B cell (primary cell): ENCODE measurements around the gene P2RX2. TPM values are rescaled to one million over a fixed set of nuclear protein-coding genes. Genes with fewer than 3 reads are reported as not detected.

Source experiments
- ATAC-seq: fragments of 200-7000 bp; cut with Tn5 transposase; one replicate; pipeline ENCODE4 v1.10.0; 2021; ENCODE audit warnings: low read depth, mild to moderate bottlenecking, moderate number of reproducible peaks, moderate library complexity
- CTCF ChIA-PET: fragments of 350-600 bp; sonication (Branson Sonifier 250); formaldehyde crosslinking; loops from one replicate; lab custom pipeline; 2021; ENCODE audit warnings: antibody characterized with exemption, inconsistent platforms; lab: Charles Lee
- POLR2A ChIA-PET: fragments of 350-600 bp; sonication (Branson Sonifier 250); formaldehyde crosslinking; loops from one replicate; lab custom pipeline; 2021; ENCODE audit warnings: antibody characterized with exemption; lab: Charles Lee
- DNase-seq: peaks from one replicate; pipeline ENCODE4 v3.0.0; 2013
- H2AFZ ChIP-seq: 2 replicates; pipeline ENCODE4 v1.6.1; 2012; ENCODE audit warnings: mild to moderate bottlenecking, low read depth, low read length; ENCODE audit not compliant: insufficient read depth, poor library complexity, severe bottlenecking
- H3K27ac ChIP-seq, 2 donors: 1 replicate in 1 of 2; 2 replicates in 1 of 2; pipeline ENCODE4 v1.5.1; 2012 to 2013; ENCODE audit warnings: low read length in 2 of 2, mild to moderate bottlenecking in 2 of 2, moderate library complexity in 1 of 2
- H3K27me3 ChIP-seq, 4 experiments: fragments of 200-600 bp in 1 of 4; sonication (generic) in 1 of 4; replicated peaks in 1 of 4; 1 replicate in 2 of 4; 2 replicates in 2 of 4; pipeline versions ENCODE4 v1.6.1 to v1.7.0; 2013 to 2016; ENCODE audit warnings: low read length in 3 of 4, mild to moderate bottlenecking in 2 of 4, mixed read lengths in 1 of 4, moderate library complexity in 1 of 4; ENCODE audit not compliant: insufficient read depth in 4 of 4, control insufficient read depth in 3 of 4; ENCODE audit errors: control extremely low read depth in 1 of 4
- H3K36me3 ChIP-seq, 2 experiments: replicated peaks in 1 of 2; 1 replicate in 1 of 2; 2 replicates in 1 of 2; pipeline versions ENCODE4 v1.6.1 to v1.7.1; 2013; ENCODE audit warnings: low read length in 1 of 2; ENCODE audit not compliant: insufficient read depth in 2 of 2, control insufficient read depth in 1 of 2; ENCODE audit errors: control extremely low read depth in 1 of 2, extremely low read depth in 1 of 2
- H3K4me1 ChIP-seq, 2 donors: fragments of 200-600 bp in 1 of 2; sonication (generic) in 1 of 2; 1 replicate in 1 of 2; 2 replicates in 1 of 2; pipeline versions ENCODE4 v1.5.1 to v1.6.1; 2013 to 2017; ENCODE audit warnings: low read length in 2 of 2; ENCODE audit not compliant: control insufficient read depth in 2 of 2, insufficient read depth in 2 of 2
- H3K4me2 ChIP-seq: replicated peaks from 2 replicates; pipeline ENCODE3; 2012; ENCODE audit warnings: mild to moderate bottlenecking, low read depth, low read length; ENCODE audit not compliant: poor library complexity, severe bottlenecking
- H3K4me3 ChIP-seq, 5 experiments: fragments of 200-600 bp in 1 of 5; sonication (generic) in 1 of 5; 1 replicate in 3 of 5; 2 replicates in 2 of 5; pipeline versions ENCODE4 v1.5.1 to v1.7.0; 2011 to 2016; ENCODE audit warnings: low read length in 4 of 5, mild to moderate bottlenecking in 4 of 5, low read depth in 2 of 5, control low read depth in 1 of 5, moderate library complexity in 1 of 5; ENCODE audit not compliant: insufficient read depth in 1 of 5; ENCODE audit errors: control extremely low read depth in 1 of 5, extremely low read depth in 1 of 5
- H3K79me2 ChIP-seq: fragments of 200-600 bp; sonication (generic); one replicate; pipeline ENCODE4 v1.6.0; 2016; ENCODE audit warnings: low read length; ENCODE audit not compliant: control insufficient read depth, insufficient read depth
- H3K9ac ChIP-seq: fragments of 200-600 bp; sonication (generic); 2 replicates; pipeline ENCODE4 v1.6.1; 2017; ENCODE audit warnings: mild to moderate bottlenecking, low read length, moderate library complexity
- H3K9me3 ChIP-seq, 3 donors: one replicate each; pipeline versions ENCODE4 v1.6.1 to v1.7.1; 2013; ENCODE audit warnings: low read length in 2 of 3; ENCODE audit not compliant: control insufficient read depth in 2 of 3, insufficient read depth in 1 of 3; ENCODE audit errors: control extremely low read depth in 1 of 3
- H4K20me1 ChIP-seq: 2 replicates; pipeline ENCODE4 v1.6.0; 2012; ENCODE audit warnings: mild to moderate bottlenecking, low read length; ENCODE audit not compliant: insufficient read depth, control insufficient read depth, poor library complexity, severe bottlenecking
- H3K27ac Mint-ChIP-seq: one replicate; pipeline ENCODE4 v1.8.0; 2021; ENCODE audit warnings: mixed read lengths
- H3K27me3 Mint-ChIP-seq: one replicate; pipeline ENCODE4 v1.8.0; 2021; ENCODE audit warnings: mixed read lengths
- H3K4me1 Mint-ChIP-seq: one replicate; pipeline ENCODE4 v1.8.0; 2021; ENCODE audit warnings: mixed read lengths
- H3K4me3 Mint-ChIP-seq: one replicate; pipeline ENCODE4 v1.8.0; 2021; ENCODE audit warnings: mixed read lengths
- H3K9me3 Mint-ChIP-seq: one replicate; pipeline ENCODE4 v1.8.0; 2022; ENCODE audit warnings: mixed read lengths; ENCODE audit not compliant: insufficient read depth
- CTCF ChIP-seq: fragments of 200-600 bp; IDR thresholded peaks from one replicate; pipeline ENCODE4 v1.8.0; 2022; ENCODE audit warnings: antibody characterized with exemption, mild to moderate bottlenecking
- EZH2 ChIP-seq: IDR thresholded peaks from 2 replicates; pipeline ENCODE4 v1.6.1; 2012; ENCODE audit warnings: borderline replicate concordance, low read depth, mild to moderate bottlenecking, moderate library complexity, low read length; ENCODE audit not compliant: insufficient read depth, poor library complexity, severe bottlenecking
- WGBS: methylation state at CpG from one replicate; pipeline ENCODE4 v1.1.5; 2013; ENCODE audit warnings: missing lambda C conversion rate; ENCODE audit not compliant: insufficient coverage; 5-methylcytosine and 5-hydroxymethylcytosine counted together
- intact Hi-C: fragments of 100-400 bp; cut with micrococcal nuclease; formaldehyde crosslinking; loops from one replicate; pipeline ENCODE4 v1.10.0; 2022
- polyA plus RNA-seq: library from polyadenylated mRNA; depleted of rRNA; stranded (reverse); fragments of >200 nt; gene quantifications from 2 replicates; pipeline ENCODE4 v1.2.3, GENCODE V29; 2012
- total RNA-seq, 2 donors: library from RNA; stranded (reverse); fragments of 120-200 nt in 1 of 2; gene quantifications; 1 replicate in 1 of 2; 2 replicates in 1 of 2; pipeline versions ENCODE4 v1.2.3 to v1.2.4, GENCODE V29; 2013 to 2022

The P2RX2 gene
- total and polyA plus RNA-seq, 2 donors (not counting 1 experiment from before 2014, with no cell fraction given), result not detected

- peak overlapping the region; percentile 63 for H3K4me3 Mint-ChIP-seq
- peaks cover 49% of the 10 kb centered on the region for H3K27me3 Mint-ChIP-seq
- WGBS, result 74% methylated on average over 32 of the region's 33 CpGs
- Histone ChIP-seq H3K4me2 (peak overlapping the region; percentile 70), H3K27ac (no peak overlapping the region), H3K79me2 (no peaks in the 10 kb centered on the region), H4K20me1 (no peaks in the 10 kb centered on the region), H3K9ac (no peak overlapping the region), H3K9me3 (peaks cover under 1 to 20% (median 3%) of the 10 kb centered on the region in 3 donors), H2AFZ (peak overlapping the region; percentile 68), H3K4me3 (no peak overlapping the region), H3K27me3 (peaks cover 0 to 40% (median 26%) of the 10 kb centered on the region in 4 experiments), H3K4me1 (peaks cover 16 to 18% of the 10 kb centered on the region in 2 donors), H3K36me3 (no peaks in the 10 kb centered on the region)
- POLR2A ChIA-PET, result interaction anchor here (0.6 kb wide), 1 partner anchor 224 kb away, joined by 4 read pairs; no protein-coding TSS in a partner anchor
- DNase-seq (no peak), ATAC-seq (no peak)
- no peaks in the 10 kb centered on the region for H3K9me3 Mint-ChIP-seq
- no peak overlapping the region for H3K27ac Mint-ChIP-seq
- intact Hi-C loops, result no loop called here
- H3K4me1 Mint-ChIP-seq, result peaks cover 10% of the 10 kb centered on the region
- TF ChIP-seq EZH2, result no peak
- CTCF ChIA-PET, result interaction anchor here (1.6 to 2.9 kb wide), 2 partner anchors 196 to 457 kb away, joined by 7 to 11 read pairs; no protein-coding TSS in a partner anchor
Observed at GRCh38 chr12:132610866-132611602, 7.5 kb upstream of the P2RX2 start.

GRCh38 chr12:132611620-132612019, 7.0 kb upstream of the P2RX2 start:
- H3K4me3 ChIP-seq, result no peak overlapping the region
- no peak overlapping the region for H3K27ac Mint-ChIP-seq
- H2AFZ ChIP-seq, result no peak overlapping the region
- no peak overlapping the region for H3K9ac ChIP-seq
- H3K4me2 ChIP-seq, result no peak overlapping the region
- POLR2A ChIA-PET, result no interaction called here
- H3K27me3 ChIP-seq, result peaks cover 0 to 44% (median 30%) of the 10 kb centered on the region in 4 experiments
- intact Hi-C loops, result no loop called here
- H3K79me2 ChIP-seq, result no peaks in the 10 kb centered on the region
- H4K20me1 ChIP-seq, result no peaks in the 10 kb centered on the region
- no peak overlapping the region for H3K27ac ChIP-seq
- TF ChIP-seq EZH2 (no peak), CTCF (no peak)
- no peaks in the 10 kb centered on the region for H3K9me3 Mint-ChIP-seq
- no peaks in the 10 kb centered on the region for H3K36me3 ChIP-seq
- peaks cover 3 to 26% (median 6%) of the 10 kb centered on the region in 3 donors for H3K9me3 ChIP-seq
- 92% methylated on average over 10 of the region's 10 CpGs for WGBS
- ATAC-seq (no peak), DNase-seq (no peak)
- H3K4me1 Mint-ChIP-seq, result peaks cover 10% of the 10 kb centered on the region
- peaks cover 43% of the 10 kb centered on the region for H3K27me3 Mint-ChIP-seq
- CTCF ChIA-PET, result interaction anchor here (2.9 kb wide), 1 partner anchor 458 kb away, joined by 11 read pairs; no protein-coding TSS in a partner anchor
- peaks cover 16 to 18% of the 10 kb centered on the region in 2 donors for H3K4me1 ChIP-seq
- H3K4me3 Mint-ChIP-seq, result no peak overlapping the region
